Measurements from ENCODE around the gene ZNF532. TPM values are rescaled to one million over a fixed set of nuclear protein-coding genes. Genes with fewer than 3 reads are reported as not detected.

ZNF532 gene, protein sequence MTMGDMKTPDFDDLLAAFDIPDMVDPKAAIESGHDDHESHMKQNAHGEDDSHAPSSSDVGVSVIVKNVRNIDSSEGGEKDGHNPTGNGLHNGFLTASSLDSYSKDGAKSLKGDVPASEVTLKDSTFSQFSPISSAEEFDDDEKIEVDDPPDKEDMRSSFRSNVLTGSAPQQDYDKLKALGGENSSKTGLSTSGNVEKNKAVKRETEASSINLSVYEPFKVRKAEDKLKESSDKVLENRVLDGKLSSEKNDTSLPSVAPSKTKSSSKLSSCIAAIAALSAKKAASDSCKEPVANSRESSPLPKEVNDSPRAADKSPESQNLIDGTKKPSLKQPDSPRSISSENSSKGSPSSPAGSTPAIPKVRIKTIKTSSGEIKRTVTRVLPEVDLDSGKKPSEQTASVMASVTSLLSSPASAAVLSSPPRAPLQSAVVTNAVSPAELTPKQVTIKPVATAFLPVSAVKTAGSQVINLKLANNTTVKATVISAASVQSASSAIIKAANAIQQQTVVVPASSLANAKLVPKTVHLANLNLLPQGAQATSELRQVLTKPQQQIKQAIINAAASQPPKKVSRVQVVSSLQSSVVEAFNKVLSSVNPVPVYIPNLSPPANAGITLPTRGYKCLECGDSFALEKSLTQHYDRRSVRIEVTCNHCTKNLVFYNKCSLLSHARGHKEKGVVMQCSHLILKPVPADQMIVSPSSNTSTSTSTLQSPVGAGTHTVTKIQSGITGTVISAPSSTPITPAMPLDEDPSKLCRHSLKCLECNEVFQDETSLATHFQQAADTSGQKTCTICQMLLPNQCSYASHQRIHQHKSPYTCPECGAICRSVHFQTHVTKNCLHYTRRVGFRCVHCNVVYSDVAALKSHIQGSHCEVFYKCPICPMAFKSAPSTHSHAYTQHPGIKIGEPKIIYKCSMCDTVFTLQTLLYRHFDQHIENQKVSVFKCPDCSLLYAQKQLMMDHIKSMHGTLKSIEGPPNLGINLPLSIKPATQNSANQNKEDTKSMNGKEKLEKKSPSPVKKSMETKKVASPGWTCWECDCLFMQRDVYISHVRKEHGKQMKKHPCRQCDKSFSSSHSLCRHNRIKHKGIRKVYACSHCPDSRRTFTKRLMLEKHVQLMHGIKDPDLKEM (N-terminal part only)
- total RNA-seq: 49.3 and 67.1 TPM in 2 replicates

DNA sequence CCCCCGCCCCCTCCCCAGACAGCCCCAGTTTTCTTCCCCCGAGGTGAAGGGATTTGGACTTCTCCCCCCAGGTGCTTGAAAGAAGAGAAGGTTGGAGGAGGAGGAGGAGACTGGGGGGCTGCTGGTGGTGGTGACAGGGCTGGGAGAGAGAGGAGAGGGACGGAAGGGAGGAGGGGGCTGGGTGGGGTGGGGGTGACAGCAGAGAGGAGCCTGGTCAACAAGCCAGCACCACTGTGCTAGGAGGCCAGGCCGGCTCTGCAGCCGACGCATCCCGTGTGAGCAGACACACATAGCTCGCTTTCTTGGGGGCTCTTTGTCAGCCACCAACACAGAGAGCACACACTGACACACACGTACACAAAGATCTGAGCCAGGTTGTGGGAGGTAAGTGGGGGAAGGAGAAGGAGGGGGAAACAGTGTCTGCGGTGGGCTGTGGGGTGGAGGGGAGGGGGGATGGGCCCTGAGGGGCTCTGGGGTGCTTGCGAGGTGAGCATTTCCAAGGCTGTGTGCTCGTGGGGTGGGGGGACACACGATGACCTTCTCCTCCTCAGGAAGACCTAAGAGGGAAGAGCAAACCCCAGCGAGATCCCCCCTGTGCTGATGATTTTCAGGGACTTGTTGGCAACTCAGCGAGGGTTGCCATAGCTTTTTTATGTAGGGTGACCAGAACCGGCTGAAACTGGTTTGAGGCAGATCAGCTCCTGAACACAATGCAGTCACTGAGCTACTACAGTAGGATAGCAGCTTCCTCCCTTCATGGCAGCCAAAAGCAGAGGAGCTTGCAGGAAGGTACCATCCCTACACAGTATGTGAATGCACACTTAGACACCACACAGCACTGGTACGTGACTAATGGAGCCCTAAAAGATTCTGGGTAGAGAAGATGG, at the start of gene ZNF532:
ZNF532 (plus strand) TSS at position 732 of the 887 bp plus-strand sequence. CDS start 53,411 bp downstream, outside the sequence.

Other genes with a start within 250 kb of the ZNF532 start
- gene ALPK2, start 235.8 kb upstream of the ZNF532 start, total RNA-seq: 34.6 and 93.5 TPM in 2 replicates
- gene MALT1, start 193.4 kb upstream of the ZNF532 start, total RNA-seq: 38.4 and 38.6 TPM in 2 replicates